ELR (cell line): ENCODE results near the gene ABCA8.
A peak's percentile ranks its signal among the peaks of the same experiment; 100 is the strongest.
"Not testable (repeated sequence)": the region's sequence is repeated elsewhere in the genome, so short reads cannot be mapped to it uniquely, and the experiment has no call there.

Experiments
- DNase-seq: peaks from one replicate; pipeline ENCODE4 v3.0.0-alpha.2; 2015; ENCODE audit warnings: low read depth

The ABCA8 gene, protein sequence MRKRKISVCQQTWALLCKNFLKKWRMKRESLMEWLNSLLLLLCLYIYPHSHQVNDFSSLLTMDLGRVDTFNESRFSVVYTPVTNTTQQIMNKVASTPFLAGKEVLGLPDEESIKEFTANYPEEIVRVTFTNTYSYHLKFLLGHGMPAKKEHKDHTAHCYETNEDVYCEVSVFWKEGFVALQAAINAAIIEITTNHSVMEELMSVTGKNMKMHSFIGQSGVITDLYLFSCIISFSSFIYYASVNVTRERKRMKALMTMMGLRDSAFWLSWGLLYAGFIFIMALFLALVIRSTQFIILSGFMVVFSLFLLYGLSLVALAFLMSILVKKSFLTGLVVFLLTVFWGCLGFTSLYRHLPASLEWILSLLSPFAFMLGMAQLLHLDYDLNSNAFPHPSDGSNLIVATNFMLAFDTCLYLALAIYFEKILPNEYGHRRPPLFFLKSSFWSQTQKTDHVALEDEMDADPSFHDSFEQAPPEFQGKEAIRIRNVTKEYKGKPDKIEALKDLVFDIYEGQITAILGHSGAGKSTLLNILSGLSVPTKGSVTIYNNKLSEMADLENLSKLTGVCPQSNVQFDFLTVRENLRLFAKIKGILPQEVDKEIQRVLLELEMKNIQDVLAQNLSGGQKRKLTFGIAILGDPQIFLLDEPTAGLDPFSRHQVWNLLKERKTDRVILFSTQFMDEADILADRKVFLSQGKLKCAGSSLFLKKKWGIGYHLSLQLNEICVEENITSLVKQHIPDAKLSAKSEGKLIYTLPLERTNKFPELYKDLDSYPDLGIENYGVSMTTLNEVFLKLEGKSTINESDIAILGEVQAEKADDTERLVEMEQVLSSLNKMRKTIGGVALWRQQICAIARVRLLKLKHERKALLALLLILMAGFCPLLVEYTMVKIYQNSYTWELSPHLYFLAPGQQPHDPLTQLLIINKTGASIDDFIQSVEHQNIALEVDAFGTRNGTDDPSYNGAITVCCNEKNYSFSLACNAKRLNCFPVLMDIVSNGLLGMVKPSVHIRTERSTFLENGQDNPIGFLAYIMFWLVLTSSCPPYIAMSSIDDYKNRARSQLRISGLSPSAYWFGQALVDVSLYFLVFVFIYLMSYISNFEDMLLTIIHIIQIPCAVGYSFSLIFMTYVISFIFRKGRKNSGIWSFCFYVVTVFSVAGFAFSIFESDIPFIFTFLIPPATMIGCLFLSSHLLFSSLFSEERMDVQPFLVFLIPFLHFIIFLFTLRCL (N-terminal part only)

DNA sequence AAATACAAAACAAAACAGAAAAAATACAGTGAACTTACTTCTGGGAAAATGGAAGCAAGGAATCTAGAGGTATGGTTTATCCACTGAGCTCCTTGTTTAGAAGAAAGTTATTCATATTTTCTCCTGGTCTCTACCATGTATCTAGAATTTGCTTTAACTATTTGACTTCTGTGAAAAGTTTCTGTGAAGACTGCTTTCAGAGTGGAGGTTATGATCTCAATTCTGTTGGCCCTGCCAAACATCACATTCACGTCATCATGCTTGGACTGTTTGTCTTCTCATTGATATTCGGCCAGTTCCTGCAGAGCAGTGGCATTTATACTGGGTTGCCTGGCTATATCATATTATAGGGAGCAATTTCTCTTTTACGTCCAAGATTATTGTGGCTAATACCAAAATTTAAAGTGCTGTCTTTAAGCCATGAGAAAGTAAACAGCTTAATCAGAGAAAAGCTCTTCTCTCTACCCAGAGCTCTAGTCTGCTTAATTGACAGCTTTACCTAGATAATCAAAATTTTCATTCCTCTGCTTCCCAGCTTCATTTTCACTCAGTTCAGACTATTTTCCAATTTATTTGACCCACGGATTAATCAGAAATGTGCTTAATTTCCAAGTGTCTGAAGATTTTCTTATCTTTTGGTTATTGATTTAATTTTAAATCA is at the start of gene ABCA8:
ABCA8 (minus strand) TSS at position 212 of the 661 bp plus-strand sequence. CDS start 13,358 bp downstream, outside the sequence.
- no peak for DNase-seq

DNA sequence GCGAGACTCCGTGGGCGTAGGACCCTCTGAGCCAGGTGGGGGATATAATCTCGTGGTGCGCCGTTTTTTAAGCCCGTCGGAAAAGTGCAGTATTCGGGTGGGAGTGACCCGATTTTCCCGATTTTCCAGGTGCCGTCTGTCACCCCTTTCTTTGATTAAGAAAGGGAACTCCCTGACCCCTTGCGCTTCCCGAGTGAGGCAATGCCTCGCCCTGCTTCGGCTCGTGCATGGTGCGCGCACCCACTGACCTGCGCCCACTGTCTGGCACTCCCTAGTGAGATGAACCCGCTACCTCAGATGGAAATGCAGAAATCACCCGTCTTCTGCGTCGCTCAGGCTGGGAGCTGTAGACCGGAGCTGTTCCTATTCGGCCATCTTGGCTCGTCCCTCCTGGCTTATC is 49.6 kb upstream of the ABCA8 start:
- not testable (repeated sequence) for DNase-seq

GRCh38 chr17:68999743-69000142 is 44.6 kb upstream of the ABCA8 start:
- DNase-seq = not testable (repeated sequence)

DNA sequence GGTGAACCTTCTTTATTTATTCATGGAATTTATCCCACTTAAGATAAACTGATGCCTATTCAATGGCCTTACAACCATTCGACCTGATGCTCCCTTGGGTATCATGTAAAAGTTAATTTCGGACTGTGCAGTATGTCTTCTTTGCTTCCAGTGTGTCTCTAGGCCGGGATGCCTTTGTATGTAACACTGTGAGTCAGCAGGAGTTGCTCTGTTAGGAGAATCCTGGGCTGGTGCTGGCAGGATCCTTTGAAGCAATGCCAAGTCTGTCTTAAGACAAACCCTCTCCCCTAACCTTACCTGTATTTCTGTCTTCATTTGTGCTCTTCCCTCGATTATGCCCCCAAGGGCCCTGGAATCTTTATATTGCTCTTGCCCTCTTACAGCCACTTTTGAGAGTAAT is 37.9 kb upstream of the ABCA8 start:
- DNase-seq = peak; percentile 52

DNA sequence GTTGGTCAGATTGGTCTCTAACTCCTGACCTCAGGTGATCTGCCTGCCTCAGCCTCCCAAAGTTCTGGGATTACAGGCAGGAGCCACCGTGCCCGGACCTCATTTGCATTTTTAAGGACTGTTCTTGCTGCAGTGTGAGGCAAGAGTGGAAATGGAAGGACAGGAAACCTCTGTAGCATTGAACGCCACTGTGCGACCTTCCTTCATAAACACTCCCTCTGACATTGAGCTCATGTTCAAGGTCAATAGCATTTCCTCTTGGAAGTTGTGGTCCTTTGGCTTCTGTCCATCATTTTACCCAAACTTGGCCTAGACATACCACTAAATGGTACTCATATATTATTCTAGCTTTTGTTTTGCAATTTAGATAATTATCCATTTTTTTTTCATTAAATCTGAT is 32.8 kb upstream of the ABCA8 start:
- DNase-seq = no peak

DNA sequence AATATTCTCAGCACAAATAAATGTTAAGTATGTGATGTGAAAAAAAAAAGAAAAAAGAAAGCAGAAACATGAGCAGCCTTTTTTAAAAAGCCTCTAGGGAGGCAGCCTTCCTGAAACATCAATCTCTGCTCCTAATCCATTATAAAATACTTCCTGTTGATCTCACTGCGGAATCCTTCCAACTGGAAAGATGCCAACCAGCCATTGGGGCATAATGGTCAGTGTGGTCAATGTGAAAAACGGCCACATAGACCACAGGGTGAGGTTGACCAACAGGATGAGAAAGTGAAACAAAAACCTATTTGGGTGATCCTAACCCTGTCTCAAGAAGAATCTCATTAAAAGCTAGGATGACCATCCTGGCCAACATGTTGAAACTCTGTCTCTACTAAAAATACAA is 26.1 kb upstream of the ABCA8 start:
- DNase-seq = peak; percentile 81

DNA sequence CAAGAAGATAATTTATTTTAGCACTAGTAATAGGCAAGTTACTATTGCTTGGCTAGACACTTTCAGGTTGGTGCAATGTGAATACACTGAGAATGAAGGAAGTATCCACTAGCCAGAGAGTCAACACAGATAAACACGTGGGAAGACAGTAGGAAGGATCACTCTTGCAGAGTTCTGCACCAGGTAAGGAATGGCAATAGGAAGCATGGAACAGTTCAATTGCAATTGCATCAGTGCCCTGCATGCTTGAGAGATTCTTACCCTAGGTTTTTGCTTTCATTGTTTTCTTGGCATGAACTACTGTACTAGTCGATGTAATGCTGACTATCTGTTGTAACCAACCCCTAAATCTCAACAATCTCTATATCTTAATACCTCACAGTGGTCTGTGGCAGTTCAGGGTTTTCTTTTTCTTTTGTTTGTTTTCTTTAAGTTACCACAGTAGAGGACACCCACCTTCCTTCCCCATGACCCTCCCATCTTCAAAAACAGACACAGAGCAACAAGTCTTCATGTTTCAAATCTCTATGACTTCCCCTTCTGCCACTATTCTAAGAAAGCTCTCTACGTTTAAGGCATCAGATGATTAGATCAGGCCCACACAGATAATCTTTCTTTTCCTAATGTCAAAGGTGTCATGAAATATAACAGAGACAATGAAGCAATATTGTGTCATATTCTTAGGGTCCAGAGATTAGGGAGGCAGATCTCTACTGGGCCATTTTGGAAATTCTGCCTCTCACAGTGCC is 18.1 kb upstream of the ABCA8 start:
- DNase-seq = no peak

DNA sequence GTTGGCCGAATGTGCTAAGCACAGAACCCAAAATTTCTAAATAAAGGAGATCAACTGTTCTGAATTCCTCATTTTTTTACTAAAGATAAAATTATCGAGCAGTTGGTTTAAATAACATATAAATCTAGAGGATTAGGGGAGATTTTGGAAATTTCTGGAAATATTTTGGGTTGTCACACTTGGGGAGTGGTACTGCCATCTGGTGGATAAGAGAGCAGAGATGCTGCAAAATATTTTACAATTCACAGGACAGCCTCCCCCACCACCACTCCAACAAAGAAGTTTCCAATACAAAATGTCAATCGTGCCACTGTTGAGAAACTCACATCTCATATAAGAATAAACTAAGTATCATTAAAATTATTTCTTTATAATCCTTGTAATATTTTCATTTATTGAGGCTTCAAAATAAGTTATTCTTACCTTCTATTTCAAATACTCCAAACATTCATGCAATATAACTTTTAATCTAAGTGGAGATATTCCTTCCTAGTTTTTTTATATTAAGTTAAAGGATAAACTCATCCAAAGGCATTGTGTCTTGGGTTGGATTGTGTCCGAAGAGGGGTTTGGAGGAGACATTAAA is 17.0 kb upstream of the ABCA8 start:
- DNase-seq = peak; percentile 61

- no peak for DNase-seq
These were observed 13.9 kb upstream of the ABCA8 start for GRCh38 chr17:68969101-68969500.

DNA sequence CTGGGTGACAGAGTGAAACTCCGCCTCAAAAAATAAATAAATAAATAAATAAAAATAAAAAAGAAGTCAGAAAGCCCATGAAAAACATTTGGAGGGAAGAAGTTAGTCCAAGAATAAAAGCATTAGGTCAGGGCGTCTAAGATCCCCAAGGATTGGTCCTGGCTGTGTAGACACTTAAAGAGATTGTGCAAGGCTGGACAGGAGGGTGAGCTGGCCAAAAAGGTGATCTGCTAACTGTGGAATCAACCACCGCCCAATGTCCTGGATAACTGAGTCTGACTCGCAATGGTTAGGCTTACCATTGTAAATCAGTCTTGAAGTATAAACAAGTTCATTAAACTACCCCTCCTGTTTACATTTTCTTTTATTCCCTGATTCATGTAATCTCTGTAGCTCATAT is 8.8 kb upstream of the ABCA8 start:
- DNase-seq = peak; percentile 14

- DNase-seq = no peak
These were observed 6.2 kb upstream of the ABCA8 start for GRCh38 chr17:68961214-68961882.

DNA sequence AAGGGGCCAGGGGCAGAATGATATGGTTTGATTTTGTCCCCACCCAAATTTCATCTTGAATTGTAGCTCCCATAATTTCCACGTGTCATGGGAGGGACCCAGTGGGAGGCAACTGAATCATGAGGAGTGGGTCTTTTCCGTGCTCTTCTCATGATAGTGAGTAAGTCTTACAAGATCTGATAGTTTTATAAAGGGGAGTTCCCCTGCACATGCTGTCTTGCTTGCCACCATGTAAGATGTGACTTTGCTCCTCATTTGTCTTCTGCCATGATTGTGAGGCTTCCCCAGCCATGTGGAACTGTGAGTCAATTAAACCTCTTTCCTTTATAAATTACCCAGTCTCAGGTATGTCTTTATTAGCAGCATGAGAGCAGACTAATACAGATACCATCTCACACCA is 3.9 kb upstream of the ABCA8 start:
- DNase-seq = not testable (repeated sequence)

GRCh38 chr17:68957944-68958343 is 2.8 kb upstream of the ABCA8 start:
- DNase-seq = no peak

- DNase-seq = no peak
These were observed 871 bp downstream of the ABCA8 start for GRCh38 chr17:68954146-68954896.

DNA sequence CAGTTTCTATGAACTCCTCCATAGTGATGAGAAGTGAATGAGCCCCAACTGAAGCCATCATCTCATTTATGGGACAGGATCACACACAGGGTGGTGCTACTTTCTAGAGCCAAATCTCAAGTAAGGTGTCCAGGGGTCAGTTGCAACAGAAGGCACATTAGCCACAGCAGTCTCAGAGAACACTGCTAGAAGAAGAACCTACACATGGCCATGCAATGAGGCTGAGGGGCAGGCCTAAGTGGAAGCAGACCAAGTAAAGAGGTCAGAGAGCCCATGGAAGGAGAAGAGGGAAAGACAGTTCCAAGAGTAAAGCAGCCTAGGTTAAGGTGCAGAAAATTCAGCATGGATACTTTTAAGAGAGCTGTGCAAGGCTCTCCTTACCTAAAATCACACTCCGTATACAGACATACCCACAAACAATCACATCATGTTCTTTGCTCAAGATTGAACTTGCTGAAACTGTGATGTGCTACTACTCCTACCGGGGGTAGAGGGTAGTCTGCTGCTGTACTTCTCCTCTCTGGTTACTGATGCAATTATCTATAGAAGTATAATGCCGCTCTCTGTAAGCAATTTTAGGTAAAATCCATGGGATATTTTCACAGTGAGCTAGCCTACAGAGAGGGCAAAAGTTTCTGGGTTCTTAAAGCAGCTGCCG is 1.7 kb downstream of the ABCA8 start:
- no peak for DNase-seq

DNA sequence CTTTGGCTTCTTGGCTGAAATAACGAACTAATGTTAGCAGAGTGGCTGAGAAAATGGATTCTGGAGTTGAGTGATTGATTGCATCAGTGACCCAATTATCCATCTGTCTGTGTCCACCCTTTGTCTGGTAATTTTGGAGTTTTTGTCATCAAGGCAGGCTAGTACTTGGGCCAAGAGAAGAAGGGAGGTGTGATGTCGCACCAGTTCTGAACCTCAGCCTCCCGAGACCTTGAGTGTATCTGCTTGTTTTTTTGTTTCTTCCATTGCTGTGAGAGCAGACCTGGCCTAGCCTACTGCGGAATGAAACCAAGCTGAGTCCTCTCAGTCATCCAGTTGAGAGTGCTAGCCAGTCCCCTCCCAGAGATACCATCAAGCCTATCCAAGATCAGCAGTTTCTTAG is 4.5 kb downstream of the ABCA8 start:
- no peak for DNase-seq

- DNase-seq = not testable (repeated sequence)
These were observed 7.3 kb downstream of the ABCA8 start for GRCh38 chr17:68947868-68948267.

DNA sequence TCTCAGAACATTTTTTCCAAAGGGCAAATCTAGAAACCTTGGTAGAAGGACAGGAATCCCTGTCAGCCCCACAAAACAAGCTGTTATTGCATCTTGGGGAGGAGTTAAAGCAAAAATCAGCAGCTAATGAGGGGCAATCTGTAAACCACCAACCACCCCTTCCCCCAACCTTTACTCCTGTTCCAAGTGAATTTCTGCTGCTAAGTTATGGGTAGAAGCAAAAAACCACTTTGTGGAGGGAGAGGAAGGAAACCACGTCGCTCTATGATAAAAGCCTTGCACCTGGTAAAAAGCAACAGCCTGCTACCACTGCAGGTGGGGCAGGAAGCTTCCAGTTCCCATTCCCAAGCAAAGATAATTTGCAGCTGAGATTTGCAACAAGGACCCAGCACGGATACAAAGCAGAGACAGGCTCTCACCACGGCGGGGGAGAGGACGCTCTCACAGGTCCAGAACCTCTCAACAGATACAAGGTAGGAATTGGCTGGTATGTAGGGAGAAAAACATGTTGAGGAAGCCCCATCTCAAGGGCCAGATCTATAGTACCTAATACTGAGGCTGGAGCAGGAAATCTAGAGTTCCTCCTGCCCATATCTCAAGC is 10.7 kb downstream of the ABCA8 start:
- no peak for DNase-seq
